IMR-90 (cell line): ENCODE results near the gene PMM1.

Source experiments
- CTCF ChIP-seq: conservative IDR thresholded peaks from 2 replicates; pipeline ENCODE4 v1.5.1; 2012; ENCODE audit warnings: mild to moderate bottlenecking, low read depth, low read length, improper control_type of control experiment
- FOS ChIP-seq: fragments of 150-350 bp; IDR thresholded peaks from 2 replicates; pipeline ENCODE4 v1.6.1; 2016; ENCODE audit warnings: low read depth, low read length
- RCOR1 ChIP-seq: IDR thresholded peaks from 2 replicates; pipeline ENCODE4 v1.6.1; 2012; ENCODE audit warnings: mild to moderate bottlenecking, low read length, improper control_type of control experiment; ENCODE audit not compliant: insufficient replicate concordance
- RFX5 ChIP-seq: IDR thresholded peaks from 2 replicates; pipeline ENCODE4 v1.8.0; 2012; ENCODE audit warnings: low read depth, mild to moderate bottlenecking, low read length, moderate library complexity

GRCh38 chr22:41541484-41541883, 48.2 kb downstream of the PMM1 start:
- TF ChIP-seq RCOR1: no peak
- TF ChIP-seq CTCF: no peak
- no peak for TF ChIP-seq FOS
- TF ChIP-seq RFX5: no peak
